Stimulated activated CD8-positive, alpha-beta memory T cell treated with anti-CD3 and anti-CD28 coated beads, Interleukin-2, amount 100 ng/mL, for 48 hours (primary cell): ENCODE measurements around the gene CR2.
"Not testable (repeated sequence)": the region's sequence is repeated elsewhere in the genome, so short reads cannot be mapped to it uniquely, and the experiment has no call there.

Source experiments
- DNase-seq, 2 donors: peaks; one replicate each; pipeline ENCODE4 v3.0.0-alpha.2; 2020; ENCODE audit warnings: low read depth in 2 of 2

The CR2 gene

DNA sequence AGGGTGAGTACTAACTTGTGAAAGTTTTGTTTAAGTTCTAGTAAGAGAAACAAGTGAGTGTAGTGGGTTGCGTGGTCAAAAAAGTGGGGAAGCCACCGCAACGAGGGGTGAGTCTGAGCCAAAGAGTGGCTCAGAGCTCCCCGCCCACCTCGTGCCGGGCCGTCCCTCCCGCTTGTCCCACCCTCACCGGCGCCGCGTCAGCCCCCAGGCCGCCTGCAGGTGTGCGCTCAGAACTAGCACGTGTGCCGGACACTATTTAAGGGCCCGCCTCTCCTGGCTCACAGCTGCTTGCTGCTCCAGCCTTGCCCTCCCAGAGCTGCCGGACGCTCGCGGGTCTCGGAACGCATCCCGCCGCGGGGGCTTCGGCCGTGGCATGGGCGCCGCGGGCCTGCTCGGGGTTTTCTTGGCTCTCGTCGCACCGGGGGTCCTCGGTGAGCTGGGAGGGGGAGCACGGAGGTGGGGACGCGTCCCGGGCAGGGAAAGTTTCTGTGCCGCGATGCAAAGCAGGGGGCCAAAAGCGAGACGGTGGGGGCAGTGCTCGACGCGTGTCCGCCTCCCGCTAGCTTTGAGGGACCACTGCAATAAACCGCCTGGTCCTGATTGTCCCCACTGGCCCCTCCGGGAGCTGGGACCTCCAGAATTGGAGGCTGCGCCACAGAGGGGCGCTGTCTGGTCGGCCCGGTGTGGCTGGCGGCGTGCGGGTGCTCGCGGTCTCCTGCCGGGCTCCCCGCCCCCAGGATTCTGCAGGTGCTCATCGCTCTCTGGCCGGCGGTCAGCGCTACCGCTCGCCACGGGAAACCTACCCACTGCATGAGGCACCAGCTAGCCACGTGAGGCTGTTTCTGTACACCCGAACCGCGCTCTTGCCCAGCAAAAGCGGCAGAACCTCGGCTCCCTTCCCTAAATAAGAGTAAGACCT, at the start of gene CR2:
TSS of gene CR2 (plus strand) at position 283 of the 919 bp plus-strand sequence. CDS start at position 374, 91 bp downstream.
- peak; percentile 40 to 58 for DNase-seq

DNA sequence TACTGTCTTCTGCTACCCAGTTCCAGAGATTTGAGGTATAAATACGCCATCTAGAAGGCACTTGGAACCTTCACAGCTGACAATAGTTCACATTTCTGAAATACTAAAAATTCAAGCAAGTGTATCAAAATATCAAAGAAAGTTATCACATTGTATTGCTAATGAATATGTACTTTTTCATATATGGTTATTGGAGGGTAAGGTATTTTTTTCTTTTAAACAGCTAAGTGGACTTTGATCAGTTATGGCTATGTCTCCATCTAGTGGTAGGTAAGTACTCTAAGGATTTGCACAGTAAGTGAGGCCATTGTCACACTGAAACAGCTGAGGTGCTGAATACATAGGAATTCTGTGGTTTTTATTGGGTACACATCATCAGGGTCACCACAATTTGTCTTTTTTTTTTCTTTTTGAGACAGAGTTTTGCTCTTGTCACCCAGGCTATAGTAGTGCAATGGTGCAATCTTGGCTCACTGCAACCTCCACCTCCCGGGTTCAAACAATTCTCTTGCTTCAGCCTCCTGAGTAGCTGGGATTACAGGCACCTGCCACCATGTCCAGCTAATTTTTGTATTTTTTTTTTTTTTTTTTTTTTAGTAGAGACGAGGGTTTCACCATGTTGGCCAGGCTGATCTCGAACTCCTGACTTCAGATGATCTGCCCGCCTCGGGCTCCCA, 49.1 kb upstream of the CR2 start:
- no peak for DNase-seq

DNA sequence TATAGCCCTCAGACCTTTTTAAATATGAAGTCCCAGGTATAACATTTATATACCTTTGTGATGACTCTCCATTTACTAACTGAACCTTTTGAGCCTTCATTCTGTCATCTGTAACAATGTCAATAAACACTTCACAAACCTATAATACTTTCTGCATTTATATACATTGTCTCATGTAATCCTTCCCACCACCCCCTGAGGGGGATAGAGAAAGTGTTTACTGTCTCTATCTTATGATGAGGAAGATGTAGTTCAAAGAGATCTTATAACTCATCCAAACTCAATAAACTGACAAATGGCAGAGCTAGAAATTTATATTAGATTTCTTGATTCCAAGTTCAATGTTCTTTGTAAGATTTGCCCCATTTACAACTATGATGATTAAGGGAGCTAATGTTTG, 48.3 kb upstream of the CR2 start:
- no peak for DNase-seq

DNA sequence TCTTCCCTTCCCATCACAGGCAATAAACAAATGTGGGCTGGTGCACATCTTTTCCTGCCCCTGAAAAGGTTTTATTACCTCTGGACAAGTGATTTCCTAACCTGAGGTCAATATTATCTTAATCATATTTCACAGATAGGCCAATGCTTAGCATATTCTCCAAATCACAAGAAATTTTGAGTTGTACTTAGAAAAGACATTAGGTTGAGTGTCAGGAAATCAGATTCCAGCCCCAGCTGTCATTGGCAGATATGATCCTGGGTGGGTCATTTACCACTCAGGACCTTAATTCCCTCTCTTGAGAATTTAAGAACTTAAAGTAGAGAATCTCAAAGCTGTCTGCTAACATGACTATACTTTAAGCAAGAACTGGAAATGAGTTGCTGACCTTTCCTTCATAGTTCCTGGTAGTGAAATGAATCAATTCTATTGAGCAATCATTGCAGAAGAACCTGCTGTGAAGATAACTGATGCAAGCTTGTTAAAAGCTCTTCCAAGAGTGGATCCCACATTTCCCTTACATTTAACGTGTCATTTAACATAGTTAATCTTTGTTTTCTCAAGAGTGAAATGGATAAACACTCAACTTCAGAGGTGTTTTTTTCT, 46.4 kb upstream of the CR2 start:
- no peak for DNase-seq

DNA sequence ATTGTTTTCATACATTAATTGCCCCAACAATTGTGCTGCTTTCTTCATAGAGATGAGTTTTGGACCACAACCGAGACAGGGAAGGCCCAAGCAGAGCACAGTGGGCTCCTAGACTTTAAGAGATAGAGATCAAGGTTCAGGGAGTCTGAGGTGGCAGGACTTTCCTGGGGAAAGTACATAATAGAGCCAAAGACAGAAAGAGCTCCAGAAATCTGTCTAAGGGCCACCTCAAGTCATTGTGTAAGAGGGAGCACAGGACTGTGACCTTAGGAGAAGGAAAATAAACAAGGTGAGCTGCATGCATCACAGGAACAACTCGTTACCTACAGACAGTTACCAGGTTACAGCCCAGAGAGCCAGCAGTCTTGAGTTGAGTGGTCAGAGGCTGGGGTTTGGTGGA, 41.3 kb upstream of the CR2 start:
- no peak for DNase-seq

DNA sequence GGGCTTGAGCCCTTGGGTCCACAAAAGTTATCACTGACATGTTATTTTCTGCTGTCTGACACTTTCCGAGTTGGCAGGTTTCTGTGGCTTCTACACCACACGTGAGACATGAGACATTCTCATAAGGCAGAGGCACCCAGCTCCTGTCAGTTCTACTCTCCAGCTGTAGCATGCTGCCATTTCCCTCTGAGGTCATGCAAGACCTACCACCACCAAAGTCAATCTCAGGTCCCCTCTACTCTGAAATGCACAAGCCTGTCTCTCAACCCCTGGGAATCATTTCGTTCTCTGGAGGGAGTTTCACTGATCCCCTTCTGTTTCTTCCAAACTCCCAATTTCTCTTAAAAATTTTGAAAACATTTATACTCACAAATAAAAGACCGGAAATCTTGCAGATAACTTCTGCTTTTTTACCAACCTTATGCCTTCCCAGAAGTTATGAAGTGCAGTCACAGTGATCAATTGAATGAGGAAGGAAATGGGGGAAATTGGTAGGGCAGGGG, 39.5 kb upstream of the CR2 start:
- peak; percentile 13 to 26 for DNase-seq

DNA sequence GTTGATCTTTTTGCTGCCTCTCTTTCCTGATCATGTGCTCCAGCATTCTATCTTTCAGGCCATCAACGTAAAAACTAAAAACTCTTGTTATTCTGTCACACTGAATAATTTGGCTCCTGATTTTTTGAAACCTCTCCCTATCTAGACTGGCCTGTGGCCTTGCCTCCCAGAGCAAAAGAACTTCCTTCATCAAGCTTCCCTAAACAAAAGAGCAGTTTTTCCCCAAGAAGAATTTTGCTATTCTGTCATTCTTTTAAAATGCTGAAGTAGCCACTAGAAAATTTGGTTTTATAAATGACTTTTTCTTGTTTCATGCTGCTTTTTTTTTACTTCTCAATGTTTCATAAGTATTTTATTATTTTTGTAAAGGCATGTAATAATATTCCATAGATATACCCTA, 37.1 kb upstream of the CR2 start:
- no peak for DNase-seq

DNA sequence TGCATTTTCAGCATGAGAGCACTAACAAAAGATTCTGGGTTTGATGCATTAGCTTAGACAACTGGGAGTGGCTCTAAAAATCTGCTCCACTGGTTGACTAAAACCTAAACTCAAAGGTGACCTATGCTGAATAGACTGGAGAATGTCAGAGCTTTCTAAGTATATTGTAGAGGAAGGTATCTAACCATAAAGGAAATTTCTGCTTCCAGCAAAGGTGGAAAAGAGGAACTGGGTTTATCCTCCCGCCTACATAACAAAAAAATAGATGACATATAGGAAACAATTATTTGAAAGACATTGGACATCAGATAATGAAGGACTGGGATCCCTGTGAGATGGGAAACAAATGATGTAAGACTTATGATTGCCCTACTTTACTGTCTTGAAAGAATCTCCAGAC, 35.8 kb upstream of the CR2 start:
- DNase-seq: no peak

DNA sequence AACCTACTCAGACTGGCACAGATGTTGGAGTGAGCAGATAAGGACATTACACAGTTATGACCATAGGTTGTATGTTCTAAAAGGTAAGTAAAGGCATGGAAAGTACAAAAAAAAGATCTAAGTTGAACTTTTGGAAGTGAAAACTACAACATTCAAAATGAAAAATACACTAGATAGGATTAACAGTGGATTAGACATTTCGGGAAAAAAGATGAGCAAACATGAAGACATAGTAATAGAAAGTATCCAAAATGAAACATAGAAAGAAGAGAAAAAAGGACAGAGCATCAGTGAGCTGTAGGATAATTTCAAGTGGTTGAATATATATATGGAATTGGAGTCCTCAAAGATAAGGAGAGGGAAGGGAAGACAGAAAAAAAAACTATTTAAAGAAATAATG, 34.0 kb upstream of the CR2 start:
- no peak for DNase-seq

DNA sequence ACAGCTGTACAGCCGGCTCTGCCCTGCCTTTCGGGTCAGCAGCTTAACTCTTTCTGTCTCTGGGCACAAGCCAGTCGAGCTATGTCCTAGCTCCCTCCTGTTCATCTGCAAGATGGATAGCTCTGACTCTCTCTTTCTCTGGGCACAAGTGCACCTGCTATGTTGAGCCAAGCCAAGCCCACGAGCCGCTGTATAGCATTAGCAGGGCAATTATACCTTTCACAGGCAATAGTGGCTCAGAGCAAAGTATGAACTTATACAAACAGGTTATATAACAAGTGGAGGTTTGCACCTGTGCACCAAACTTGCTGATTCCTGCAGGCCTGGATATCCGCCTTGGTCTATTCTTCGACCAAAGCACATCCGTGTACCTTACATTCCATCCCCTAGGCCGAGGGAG, 33.0 kb upstream of the CR2 start:
- DNase-seq: no peak

DNA sequence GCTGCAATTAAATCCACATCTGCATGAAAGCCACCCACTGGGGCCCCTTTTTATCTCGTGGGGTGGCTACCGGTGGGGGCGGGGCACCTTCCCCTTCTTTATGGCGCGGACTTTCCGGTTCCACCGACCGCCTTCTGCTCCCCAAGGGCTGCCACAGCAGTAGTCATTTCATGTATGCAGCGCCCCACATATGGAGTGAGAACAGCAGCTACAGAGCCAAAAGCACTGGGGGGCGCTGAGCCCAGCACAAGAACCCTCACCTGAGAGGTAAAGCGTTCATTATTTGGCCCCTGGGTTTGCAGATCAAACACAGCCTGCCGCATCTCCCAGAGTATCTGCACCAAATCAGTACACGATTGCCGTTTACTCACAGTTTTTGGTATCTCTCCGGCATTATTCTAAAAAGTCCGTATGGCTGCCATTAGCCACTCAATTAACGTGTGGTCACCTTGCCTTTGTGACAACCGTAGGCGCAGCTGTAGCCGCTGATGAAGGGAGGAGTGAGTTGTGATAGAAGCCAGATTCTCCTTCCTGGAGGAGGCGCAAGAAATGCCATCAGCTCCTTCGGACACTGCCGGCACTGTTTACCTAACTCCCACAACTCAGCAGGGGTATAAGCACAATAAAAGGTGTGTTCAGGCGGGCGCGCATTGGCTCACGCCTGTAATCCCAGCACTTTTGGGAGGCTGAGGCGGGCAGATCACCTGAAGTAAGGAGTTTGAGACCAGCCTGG, 30.4 kb upstream of the CR2 start:
- no peak for DNase-seq

DNA sequence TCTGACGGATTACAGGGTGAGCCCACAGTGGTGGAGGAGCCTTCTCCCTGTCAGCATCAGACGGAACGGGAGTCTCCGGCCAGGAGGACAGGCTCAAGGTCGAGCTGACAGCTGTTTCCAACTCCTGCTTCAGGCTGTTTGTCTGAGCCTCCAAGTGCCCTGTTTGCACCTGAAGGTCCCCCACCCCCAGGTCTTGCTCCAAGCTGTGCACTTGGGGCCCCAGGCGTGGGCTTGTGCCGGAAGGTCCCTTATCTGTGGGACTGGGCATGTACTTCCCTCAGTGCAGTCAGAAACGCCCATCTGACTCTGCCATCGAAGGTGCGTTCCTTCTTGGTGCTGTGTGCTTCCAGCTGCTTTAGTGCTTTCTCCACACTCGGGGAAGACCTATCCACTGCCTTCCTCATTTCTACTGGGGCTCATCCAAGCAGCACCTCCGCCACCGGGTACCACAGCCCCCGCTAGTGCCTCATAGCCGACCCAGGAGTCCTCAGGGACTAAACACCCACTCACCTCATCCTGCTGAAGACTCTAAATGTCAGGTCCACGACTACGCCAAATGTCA, 29.5 kb upstream of the CR2 start:
- no peak for DNase-seq

DNA sequence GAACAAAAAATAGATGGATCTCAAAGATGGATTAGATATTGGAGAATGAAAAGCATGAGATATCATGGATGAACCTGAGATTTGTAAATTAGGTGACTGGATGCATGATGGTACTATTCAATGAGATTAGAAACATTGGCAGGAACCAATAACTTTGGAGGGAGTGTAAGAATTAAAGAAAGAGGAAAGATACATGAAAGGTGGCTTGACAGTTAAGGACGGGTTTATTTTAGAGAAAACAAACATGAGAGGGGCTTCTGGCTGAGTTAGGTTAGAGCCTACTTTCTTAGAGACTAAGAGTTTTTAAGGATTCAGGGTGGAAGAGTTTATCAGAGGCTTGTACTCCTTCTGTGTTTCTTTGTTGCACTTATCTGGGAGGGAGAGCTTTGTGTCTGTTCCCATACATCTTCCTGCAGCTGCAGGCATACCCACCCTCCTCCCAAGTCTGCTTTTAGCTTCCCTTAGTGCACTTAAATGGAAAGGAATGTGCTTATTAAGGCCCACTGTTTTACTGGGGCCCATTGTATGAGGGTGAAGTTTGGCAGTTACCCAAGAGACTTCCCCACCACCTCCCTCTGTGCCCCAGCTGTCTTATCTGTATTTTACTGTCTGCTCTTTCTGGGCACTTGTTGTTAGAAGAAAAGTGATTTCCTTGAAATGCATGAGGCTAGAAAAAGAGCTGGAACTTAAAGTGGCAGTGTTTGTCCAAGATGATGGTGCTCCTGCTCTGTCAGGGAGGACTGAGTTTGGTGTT, 26.1 kb upstream of the CR2 start:
- DNase-seq: no peak

DNA sequence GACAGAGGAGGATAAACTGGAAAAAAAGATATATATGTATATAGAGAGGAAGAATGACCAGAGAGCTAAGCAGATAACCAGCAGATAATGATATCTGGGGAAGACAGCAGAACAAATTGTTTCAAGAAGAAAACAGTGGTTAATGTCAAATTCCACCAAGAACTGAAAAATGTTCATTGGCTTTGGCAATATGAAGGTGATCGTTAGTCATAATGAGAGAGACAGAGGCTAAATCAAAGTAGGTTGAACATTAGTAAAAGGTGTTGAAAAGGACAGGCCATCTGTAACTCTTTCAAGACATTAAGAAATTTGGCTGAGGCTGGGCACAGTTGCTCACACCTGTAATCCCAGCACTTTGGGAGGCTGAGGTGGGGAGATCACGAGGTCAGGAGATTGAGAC, 25.3 kb upstream of the CR2 start:
- no peak for DNase-seq

DNA sequence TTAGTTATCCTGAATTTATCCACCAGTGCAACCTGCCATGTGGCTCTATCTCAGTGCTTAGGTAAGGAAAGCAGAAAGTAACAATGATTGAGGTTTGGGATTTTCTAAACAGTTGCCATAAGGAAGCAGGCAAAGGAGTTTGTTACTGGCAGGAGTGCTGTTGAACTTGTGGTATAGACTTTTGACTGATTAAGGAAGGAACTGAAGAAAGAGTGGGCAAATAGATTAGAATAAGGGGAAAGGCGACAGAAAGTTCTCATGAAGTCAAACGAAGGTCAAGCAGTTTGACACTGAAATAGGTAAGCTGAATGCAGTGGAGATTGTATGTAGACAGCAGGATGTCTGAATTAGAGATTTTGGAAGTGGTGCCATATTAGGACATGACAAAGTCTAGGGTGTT, 24.2 kb upstream of the CR2 start:
- DNase-seq: no peak

DNA sequence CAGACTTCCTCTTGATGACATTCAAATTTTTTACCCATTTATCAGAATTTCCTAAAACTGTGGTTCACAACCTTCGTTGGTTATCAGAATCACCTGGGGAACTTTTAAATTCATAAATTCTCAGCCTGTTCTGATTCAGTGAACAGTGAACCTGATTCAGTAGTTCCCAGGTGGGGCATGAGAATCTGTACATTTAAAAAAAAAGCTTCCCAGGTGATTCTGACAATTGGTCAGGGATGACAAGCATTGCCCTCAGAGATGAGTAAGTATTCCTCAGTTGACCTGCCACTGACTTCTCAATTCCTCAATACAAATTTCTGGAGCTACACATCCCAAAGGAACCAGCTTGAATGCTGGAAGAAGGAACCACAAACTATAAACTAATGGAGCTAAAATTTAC, 23.5 kb upstream of the CR2 start:
- no peak for DNase-seq

DNA sequence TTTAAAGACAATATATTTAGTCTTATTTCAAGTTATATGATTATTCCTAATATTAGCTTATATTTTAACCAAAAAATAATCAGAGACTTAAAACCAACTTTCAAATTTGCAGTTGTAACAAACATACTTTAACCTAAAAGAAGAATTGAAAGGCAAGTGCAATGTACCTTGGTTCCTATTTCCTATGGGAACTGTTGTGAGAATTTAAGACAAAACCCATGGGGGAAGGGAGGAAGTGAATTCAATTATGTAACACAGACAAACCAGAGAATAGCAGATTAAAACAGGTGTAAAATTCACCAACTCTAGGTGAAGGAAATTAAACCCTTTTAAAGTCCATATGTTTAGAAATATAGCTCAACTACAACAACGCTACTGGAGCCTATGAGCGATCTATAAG, 22.6 kb upstream of the CR2 start:
- no peak for DNase-seq

DNA sequence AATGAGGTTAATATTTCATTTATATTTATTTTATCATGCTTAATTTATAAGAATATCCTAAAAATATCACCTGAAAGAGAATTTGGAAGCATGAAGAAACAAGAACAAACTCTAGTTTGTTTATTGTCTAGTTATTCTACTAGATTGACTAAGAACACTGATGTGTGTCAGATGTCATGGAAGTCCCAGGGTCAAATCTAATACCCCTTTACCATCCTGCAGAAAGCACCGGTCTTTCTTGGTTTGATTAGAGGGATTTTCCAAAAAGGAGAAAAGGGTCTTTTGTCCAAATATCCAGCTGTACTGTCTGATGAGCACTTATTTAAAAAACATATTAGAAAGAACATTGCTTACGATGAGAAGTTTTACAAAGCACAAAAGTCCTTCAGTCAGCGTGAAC, 20.7 kb upstream of the CR2 start:
- no peak for DNase-seq

DNA sequence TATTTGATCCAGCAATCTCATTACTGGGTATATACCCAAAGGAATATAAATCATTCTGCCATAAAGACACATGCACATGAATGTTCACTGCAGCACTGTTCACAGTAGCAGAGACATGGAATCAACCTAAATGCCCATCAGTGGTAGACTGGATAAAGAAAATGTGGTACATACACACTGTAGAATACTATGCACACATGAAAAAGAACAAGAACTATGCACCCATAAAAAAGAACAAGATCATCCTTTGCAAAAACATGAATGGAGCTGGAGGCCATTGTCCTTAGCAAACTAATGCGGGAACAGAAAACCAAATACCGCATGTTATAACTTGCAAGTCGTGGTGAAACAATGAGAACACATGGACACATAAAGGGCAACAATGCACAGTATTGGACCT, 17.4 kb upstream of the CR2 start:
- DNase-seq: not testable (repeated sequence)

DNA sequence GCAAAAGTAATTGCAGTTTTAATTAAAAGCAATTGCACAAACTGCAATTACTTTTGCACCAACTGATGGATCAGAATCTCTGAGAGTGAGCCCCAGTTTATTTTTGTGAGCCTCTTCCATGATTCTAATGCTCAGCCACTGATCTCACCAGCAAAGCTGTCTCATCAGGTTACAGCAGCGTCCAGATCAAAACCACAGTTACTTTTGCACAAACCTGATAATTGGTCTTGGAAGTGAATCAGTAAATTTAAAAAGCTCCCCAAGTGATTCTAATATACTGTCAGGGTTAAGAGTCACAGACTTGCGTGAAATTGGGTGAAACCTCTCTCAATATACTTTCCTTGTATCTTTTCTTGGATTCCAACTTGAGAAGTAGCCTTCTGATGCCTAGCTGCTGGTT, 13.5 kb upstream of the CR2 start:
- DNase-seq: no peak
